ENCODE results near the gene DOCK1. TPM values are rescaled to one million over a fixed set of nuclear protein-coding genes. Genes with fewer than 3 reads are reported as not detected.
A peak's percentile ranks its signal among the peaks of the same experiment; 100 is the strongest.

DOCK1 gene
- total RNA-seq, 1 donor from 2014 or later = 52.7 TPM

DNA sequence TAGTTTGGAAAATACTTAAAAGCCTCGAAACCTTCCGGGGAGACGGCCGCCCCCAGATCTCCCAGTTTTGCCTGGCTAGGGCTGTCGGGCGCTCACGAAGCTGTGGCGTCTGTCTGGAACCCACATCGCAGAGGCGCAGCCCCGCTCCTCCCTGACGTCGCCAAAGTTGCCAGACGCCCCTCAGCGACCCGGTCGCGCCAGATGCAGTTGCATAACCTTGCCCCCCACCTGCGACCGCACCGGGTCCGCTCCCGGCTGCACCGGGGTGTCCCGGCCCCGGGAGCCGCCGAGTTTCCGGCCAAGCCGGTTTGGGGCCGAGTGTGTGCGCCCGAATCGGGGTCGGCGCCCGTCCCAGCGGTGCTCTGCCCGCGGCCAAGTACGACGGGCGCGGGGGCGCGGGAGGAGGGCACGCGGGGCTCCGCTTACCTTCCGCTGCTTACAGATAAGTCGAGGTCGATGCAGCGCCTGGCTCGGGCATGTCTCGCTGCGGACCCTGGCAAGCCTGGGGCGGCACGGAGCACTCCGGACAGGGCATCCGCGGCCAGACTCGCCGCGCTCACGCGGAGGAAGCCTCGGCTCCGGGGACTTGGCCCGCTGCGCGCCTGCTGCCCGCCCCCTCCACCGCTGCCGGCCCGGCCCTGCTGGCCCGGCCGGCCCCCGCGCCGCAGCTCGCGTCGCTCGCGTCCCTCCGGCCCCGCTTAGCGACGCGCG lies 290.5 kb downstream of the DOCK1 start:
- Histone ChIP-seq H3K36me3 (ENCODE audit: control insufficient read depth in 3 of 3, insufficient read depth in 3 of 3, low read length in 3 of 3) (no peaks in the 10 kb centered on the region), H3K4me3 (ENCODE audit: low read length in 3 of 3) (peak overlapping the region in 1 of 3 donors; percentile 49), H3K4me1 (ENCODE audit: control insufficient read depth in 3 of 3, insufficient read depth in 3 of 3, low read length in 3 of 3) (peaks cover 0 to 4% (median 4%) of the 10 kb centered on the region in 3 donors), H3K27me3 (ENCODE audit: control insufficient read depth in 3 of 3, insufficient read depth in 3 of 3, low read length in 3 of 3) (peaks cover 11 to 15% (median 12%) of the 10 kb centered on the region in 3 donors), H3K27ac (ENCODE audit: low read depth, low read length) (no peak overlapping the region), H3K9me3 (ENCODE audit: control insufficient read depth in 3 of 3, low read length in 3 of 3) (no peaks in the 10 kb centered on the region), H3K9ac (ENCODE audit: low read depth in 1 of 3, low read length in 3 of 3) (no peak overlapping the region)

DNA sequence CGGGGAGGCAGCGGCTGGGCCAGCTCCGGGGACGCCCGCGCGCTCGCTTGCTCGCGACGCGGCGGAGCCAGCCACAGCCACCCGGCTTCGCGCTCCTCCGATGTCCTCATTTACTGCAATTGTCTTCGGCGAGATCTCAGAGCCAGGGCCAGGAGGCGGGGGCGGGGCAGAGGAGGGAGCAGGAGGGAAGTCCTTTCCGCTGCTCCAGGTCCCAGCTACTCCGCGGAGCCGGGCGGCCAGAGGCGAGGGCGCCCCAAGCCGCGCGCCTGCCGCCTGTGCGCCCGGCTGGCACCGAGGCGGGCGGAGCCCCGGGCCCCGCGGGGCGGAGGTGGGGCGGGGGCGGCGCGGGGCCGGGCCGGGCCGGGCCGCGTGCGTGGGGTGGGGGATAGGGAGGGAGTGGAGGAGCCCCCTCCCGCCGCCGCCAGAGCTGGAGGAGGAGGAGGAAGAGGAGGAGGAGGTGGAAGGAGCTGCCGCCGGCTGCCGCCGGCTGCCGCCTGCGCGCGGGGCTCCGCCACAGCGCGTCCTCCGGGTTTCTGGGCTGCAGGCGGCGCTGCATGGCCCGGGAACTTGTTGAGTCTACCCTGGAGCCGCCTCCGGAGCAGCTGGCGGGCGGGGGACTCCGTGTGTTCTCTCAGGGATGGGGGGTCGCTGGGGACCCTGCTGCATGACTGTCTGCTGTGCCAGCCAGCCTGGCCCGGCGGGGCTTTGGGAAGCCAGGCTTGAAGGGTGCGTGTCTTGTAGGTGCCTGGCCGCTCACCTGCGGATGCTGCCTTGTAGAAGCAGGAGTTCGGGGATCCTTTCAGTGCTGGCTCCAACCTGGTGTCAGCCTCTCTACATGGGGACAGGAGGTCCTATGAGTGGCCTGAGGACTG lies 291.3 kb downstream of the DOCK1 start, which contains the start of gene INSYN2A:
TSS of gene INSYN2A (minus strand) at position 310 of the 872 bp plus-strand sequence. CDS start 20,196 bp downstream, outside the sequence.
- Histone ChIP-seq H3K4me3 (ENCODE audit: low read length in 3 of 3) (peak within 1 kb of the TSS in 1 of 3 donors; percentile 49), H3K27ac (ENCODE audit: low read depth, low read length) (no peak within 1 kb of the TSS), H3K36me3 (ENCODE audit: control insufficient read depth in 3 of 3, insufficient read depth in 3 of 3, low read length in 3 of 3) (no peaks in the 10 kb centered on the region), H3K4me1 (ENCODE audit: control insufficient read depth in 3 of 3, insufficient read depth in 3 of 3, low read length in 3 of 3) (peaks cover 0 to 4% (median 4%) of the 10 kb centered on the region in 3 donors), H3K9me3 (ENCODE audit: control insufficient read depth in 3 of 3, low read length in 3 of 3) (no peaks in the 10 kb centered on the region), H3K9ac (ENCODE audit: low read depth in 1 of 3, low read length in 3 of 3) (no peak within 1 kb of the TSS), H3K27me3 (ENCODE audit: control insufficient read depth in 3 of 3, insufficient read depth in 3 of 3, low read length in 3 of 3) (peaks cover 11 to 15% (median 12%) of the 10 kb centered on the region in 3 donors)

DNA sequence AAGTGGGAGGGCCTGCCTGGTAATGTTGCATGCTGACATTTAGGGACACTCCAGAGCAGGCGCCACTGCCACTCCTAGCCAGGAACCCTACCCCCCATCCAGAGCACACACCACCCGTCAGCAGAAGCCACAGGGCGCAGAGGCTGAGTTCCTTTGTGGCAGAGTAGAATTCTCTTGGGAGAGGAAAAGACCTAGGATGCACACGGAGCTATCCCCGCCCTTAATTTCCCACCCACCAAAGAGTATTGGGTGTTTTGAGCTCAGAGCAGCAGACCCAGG lies 291.9 kb downstream of the DOCK1 start:
- Histone ChIP-seq H3K4me1 (ENCODE audit: control insufficient read depth in 3 of 3, insufficient read depth in 3 of 3, low read length in 3 of 3) (peaks cover 0 to 4% (median 4%) of the 10 kb centered on the region in 3 donors), H3K27me3 (ENCODE audit: control insufficient read depth in 3 of 3, insufficient read depth in 3 of 3, low read length in 3 of 3) (peaks cover 11 to 15% (median 12%) of the 10 kb centered on the region in 3 donors), H3K9ac (ENCODE audit: low read depth in 1 of 3, low read length in 3 of 3) (no peak overlapping the region), H3K27ac (ENCODE audit: low read depth, low read length) (no peak overlapping the region), H3K36me3 (ENCODE audit: control insufficient read depth in 3 of 3, insufficient read depth in 3 of 3, low read length in 3 of 3) (no peaks in the 10 kb centered on the region), H3K4me3 (ENCODE audit: low read length in 3 of 3) (no peak overlapping the region), H3K9me3 (ENCODE audit: control insufficient read depth in 3 of 3, low read length in 3 of 3) (no peaks in the 10 kb centered on the region)

DNA sequence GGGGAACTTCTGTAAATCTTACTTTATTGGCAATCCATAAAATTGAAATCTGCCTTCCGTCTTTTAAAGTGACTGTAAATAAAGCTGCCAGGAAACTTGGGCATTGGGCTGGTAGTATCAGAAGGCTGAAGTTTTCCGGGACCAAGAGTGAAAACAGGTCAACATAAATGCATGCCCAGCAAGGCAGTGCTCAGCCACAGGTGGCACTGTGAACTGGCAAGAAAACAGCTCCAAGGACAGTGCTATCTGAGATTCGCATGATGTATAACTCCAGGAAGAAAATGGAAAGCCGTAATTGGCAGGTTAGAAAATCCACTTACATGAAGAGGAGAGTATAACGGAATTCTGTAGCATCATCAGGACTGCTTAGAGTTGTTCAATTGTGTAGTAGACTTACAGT lies 293.1 kb downstream of the DOCK1 start:
- no peaks in the 10 kb centered on the region for H3K36me3 ChIP-seq (ENCODE audit: control insufficient read depth in 3 of 3, insufficient read depth in 3 of 3, low read length in 3 of 3)
- H3K27me3 ChIP-seq (ENCODE audit: control insufficient read depth in 3 of 3, insufficient read depth in 3 of 3, low read length in 3 of 3) = peaks cover 11 to 15% (median 12%) of the 10 kb centered on the region in 3 donors
- H3K9me3 ChIP-seq (ENCODE audit: control insufficient read depth in 3 of 3, low read length in 3 of 3) = no peaks in the 10 kb centered on the region
- H3K4me3 ChIP-seq (ENCODE audit: low read length in 3 of 3) = no peak overlapping the region
- no peak overlapping the region for H3K9ac ChIP-seq (ENCODE audit: low read depth in 1 of 3, low read length in 3 of 3)
- no peak overlapping the region for H3K27ac ChIP-seq (ENCODE audit: low read depth, low read length)
- peaks cover 0 to 4% (median 4%) of the 10 kb centered on the region in 3 donors for H3K4me1 ChIP-seq (ENCODE audit: control insufficient read depth in 3 of 3, insufficient read depth in 3 of 3, low read length in 3 of 3)

DNA sequence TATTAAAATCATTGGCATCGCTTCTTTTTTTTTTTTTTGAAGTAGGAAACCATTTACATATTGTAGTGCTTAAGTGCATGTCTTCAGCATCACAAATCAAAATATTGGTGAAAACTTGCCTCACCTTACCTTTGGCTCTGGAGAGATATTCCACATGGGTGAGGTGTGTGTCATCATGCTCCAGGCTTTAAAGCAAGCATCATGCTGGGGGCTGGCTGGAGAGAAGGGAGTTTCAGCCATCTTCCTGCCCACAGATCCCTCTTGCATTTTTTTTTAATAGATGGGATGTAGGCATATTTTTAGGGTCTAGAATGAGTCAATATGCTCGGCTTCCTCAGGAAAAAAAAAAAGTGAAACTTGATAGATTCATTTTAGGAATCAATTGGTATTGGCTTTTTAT lies 293.5 kb downstream of the DOCK1 start:
- H3K27ac ChIP-seq (ENCODE audit: low read depth, low read length) = no peak overlapping the region
- H3K9ac ChIP-seq (ENCODE audit: low read depth in 1 of 3, low read length in 3 of 3) = no peak overlapping the region
- H3K4me3 ChIP-seq (ENCODE audit: low read length in 3 of 3) = no peak overlapping the region
- no peaks in the 10 kb centered on the region for H3K36me3 ChIP-seq (ENCODE audit: control insufficient read depth in 3 of 3, insufficient read depth in 3 of 3, low read length in 3 of 3)
- H3K4me1 ChIP-seq (ENCODE audit: control insufficient read depth in 3 of 3, insufficient read depth in 3 of 3, low read length in 3 of 3) = peaks cover 0 to 4% (median 4%) of the 10 kb centered on the region in 3 donors
- H3K9me3 ChIP-seq (ENCODE audit: control insufficient read depth in 3 of 3, low read length in 3 of 3) = no peaks in the 10 kb centered on the region
- H3K27me3 ChIP-seq (ENCODE audit: control insufficient read depth in 3 of 3, insufficient read depth in 3 of 3, low read length in 3 of 3) = peaks cover 11 to 15% (median 12%) of the 10 kb centered on the region in 3 donors

DNA sequence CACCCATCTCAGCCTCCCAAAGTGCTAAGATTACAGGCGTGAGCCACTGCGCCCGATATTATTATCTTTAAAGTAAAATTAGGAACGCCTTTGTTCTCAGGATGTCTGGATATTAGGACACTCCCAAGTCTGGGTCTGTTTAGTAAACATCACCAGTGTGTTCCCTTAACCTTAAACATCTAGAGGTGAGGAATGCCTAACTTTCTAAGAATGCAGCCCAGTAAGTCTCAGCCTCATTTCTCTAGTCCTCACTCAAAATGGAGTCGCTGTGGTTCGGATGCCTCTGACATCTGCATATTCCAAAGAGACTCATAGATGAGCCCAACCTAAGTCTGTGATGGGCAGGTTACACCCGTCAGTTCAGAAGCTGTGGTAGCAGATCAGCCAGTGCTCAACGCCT lies 295.4 kb downstream of the DOCK1 start:
- Histone ChIP-seq H3K9ac (ENCODE audit: low read depth in 1 of 3, low read length in 3 of 3) (no peak overlapping the region), H3K36me3 (ENCODE audit: control insufficient read depth in 3 of 3, insufficient read depth in 3 of 3, low read length in 3 of 3) (no peaks in the 10 kb centered on the region), H3K27me3 (ENCODE audit: control insufficient read depth in 3 of 3, insufficient read depth in 3 of 3, low read length in 3 of 3) (peaks cover 6 to 9% (median 7%) of the 10 kb centered on the region in 3 donors), H3K9me3 (ENCODE audit: control insufficient read depth in 3 of 3, low read length in 3 of 3) (no peaks in the 10 kb centered on the region), H3K4me1 (ENCODE audit: control insufficient read depth in 3 of 3, insufficient read depth in 3 of 3, low read length in 3 of 3) (peaks cover 0 to 3% (median 2%) of the 10 kb centered on the region in 3 donors), H3K4me3 (ENCODE audit: low read length in 3 of 3) (no peak overlapping the region), H3K27ac (ENCODE audit: low read depth, low read length) (no peak overlapping the region)

DNA sequence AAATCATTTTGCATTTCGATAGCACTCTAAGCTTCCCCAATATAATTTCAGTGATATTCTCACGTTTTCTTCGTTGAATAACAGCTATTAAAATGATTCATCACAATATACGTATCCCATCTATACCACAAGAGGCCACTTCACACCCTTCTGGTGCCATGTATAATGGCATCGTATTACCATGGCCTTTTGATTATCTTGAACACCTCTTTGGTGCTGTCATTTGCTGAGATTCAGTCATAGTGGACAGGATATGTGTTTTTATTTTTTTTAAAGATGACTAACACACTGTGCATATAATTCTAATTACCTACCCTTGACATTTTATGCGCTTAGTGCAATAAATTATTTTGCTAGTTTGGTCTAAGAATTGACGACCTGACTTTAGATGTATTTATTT lies 297.8 kb downstream of the DOCK1 start:
- Histone ChIP-seq H3K27ac (ENCODE audit: low read depth, low read length) (no peak overlapping the region), H3K4me3 (ENCODE audit: low read length in 3 of 3) (no peak overlapping the region), H3K36me3 (ENCODE audit: control insufficient read depth in 3 of 3, insufficient read depth in 3 of 3, low read length in 3 of 3) (no peaks in the 10 kb centered on the region), H3K9ac (ENCODE audit: low read depth in 1 of 3, low read length in 3 of 3) (no peak overlapping the region), H3K4me1 (ENCODE audit: control insufficient read depth in 3 of 3, insufficient read depth in 3 of 3, low read length in 3 of 3) (no peaks in the 10 kb centered on the region), H3K27me3 (ENCODE audit: control insufficient read depth in 3 of 3, insufficient read depth in 3 of 3, low read length in 3 of 3) (no peaks in the 10 kb centered on the region), H3K9me3 (ENCODE audit: control insufficient read depth in 3 of 3, low read length in 3 of 3) (no peaks in the 10 kb centered on the region)

DNA sequence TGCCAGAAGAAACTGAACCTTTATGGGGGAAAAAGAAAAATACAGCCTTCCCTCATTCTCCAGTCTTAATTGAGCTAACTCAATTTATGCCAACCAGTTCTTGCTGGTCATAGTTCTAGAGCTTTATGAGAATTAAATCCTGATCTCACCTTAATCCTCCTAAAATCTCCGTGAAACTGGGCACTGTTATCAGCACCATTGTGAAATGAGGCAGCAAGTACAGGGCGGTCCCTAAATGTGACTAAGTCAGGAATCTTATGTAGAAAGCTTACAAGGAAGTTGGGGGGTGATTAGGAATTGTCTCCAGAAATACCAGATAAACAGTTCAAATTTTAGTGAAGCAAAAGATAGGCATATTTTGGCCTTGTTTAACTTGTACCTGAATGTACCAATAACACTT lies 301.9 kb downstream of the DOCK1 start:
- H3K9me3 ChIP-seq (ENCODE audit: control insufficient read depth in 3 of 3, low read length in 3 of 3) = no peaks in the 10 kb centered on the region
- H3K4me3 ChIP-seq (ENCODE audit: low read length in 3 of 3) = no peak overlapping the region
- no peaks in the 10 kb centered on the region for H3K4me1 ChIP-seq (ENCODE audit: control insufficient read depth in 3 of 3, insufficient read depth in 3 of 3, low read length in 3 of 3)
- H3K27me3 ChIP-seq (ENCODE audit: control insufficient read depth in 3 of 3, insufficient read depth in 3 of 3, low read length in 3 of 3) = no peaks in the 10 kb centered on the region
- no peak overlapping the region for H3K27ac ChIP-seq (ENCODE audit: low read depth, low read length)
- H3K9ac ChIP-seq (ENCODE audit: low read depth in 1 of 3, low read length in 3 of 3) = no peak overlapping the region
- no peaks in the 10 kb centered on the region for H3K36me3 ChIP-seq (ENCODE audit: control insufficient read depth in 3 of 3, insufficient read depth in 3 of 3, low read length in 3 of 3)

DNA sequence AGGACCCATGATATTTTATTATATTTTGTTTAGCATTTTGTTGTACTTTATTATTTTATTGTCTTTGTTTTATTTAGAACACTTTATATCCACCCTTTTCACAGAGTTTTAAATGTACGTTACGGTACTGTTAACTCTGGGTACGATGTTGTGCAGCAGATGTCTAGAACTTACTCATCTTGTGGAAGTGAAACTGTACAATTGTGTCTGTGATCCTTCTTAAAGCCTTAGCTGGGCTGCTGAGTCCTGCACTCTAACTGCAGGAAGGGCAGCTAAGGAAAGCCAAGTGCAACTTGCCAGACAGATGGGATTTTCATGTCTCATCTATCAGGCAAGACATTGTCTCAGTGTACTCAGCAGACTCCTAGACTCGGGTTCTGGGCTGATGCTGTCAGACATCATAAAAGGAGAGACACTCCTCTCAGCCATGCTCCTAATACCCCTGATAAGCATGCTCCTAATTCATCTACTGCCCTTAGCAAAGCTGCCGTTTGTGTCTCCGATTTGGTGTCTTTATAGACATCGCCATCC lies 305.8 kb downstream of the DOCK1 start:
- no peaks in the 10 kb centered on the region for H3K36me3 ChIP-seq (ENCODE audit: control insufficient read depth in 3 of 3, insufficient read depth in 3 of 3, low read length in 3 of 3)
- H3K27ac ChIP-seq (ENCODE audit: low read depth, low read length) = no peak overlapping the region
- peaks cover 0 to 2% (median 0%) of the 10 kb centered on the region in 3 donors for H3K9me3 ChIP-seq (ENCODE audit: control insufficient read depth in 3 of 3, low read length in 3 of 3)
- no peaks in the 10 kb centered on the region for H3K4me1 ChIP-seq (ENCODE audit: control insufficient read depth in 3 of 3, insufficient read depth in 3 of 3, low read length in 3 of 3)
- peaks cover 0 to 2% (median 0%) of the 10 kb centered on the region in 3 donors for H3K27me3 ChIP-seq (ENCODE audit: control insufficient read depth in 3 of 3, insufficient read depth in 3 of 3, low read length in 3 of 3)
- H3K9ac ChIP-seq (ENCODE audit: low read depth in 1 of 3, low read length in 3 of 3) = no peak overlapping the region
- H3K4me3 ChIP-seq (ENCODE audit: low read length in 3 of 3) = no peak overlapping the region

DNA sequence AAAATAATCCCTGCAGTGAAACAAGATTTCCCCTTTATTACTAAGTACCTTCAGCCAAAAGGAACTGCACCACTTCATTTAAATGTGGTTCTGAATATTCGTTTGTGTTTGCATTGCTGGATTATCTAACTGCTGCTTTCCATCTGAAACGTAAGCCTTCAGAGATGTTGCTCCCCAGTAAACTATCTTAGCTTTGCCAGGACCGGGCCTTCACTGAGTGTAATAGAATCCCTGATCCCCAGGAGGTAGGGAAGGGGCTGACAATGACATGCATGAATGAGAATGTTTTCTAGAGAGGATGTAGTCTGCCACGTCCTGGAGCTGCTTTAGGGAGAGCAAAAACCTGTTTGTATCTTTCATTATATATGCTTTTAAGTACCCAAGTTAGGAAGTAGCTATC lies 310.6 kb downstream of the DOCK1 start:
- no peak overlapping the region for H3K9ac ChIP-seq (ENCODE audit: low read depth in 1 of 3, low read length in 3 of 3)
- H3K36me3 ChIP-seq (ENCODE audit: control insufficient read depth in 3 of 3, insufficient read depth in 3 of 3, low read length in 3 of 3) = no peaks in the 10 kb centered on the region
- H3K4me1 ChIP-seq (ENCODE audit: control insufficient read depth in 3 of 3, insufficient read depth in 3 of 3, low read length in 3 of 3) = no peaks in the 10 kb centered on the region
- no peak overlapping the region for H3K27ac ChIP-seq (ENCODE audit: low read depth, low read length)
- peaks cover 0 to 2% (median 0%) of the 10 kb centered on the region in 3 donors for H3K27me3 ChIP-seq (ENCODE audit: control insufficient read depth in 3 of 3, insufficient read depth in 3 of 3, low read length in 3 of 3)
- H3K4me3 ChIP-seq (ENCODE audit: low read length in 3 of 3) = no peak overlapping the region
- H3K9me3 ChIP-seq (ENCODE audit: control insufficient read depth in 3 of 3, low read length in 3 of 3) = peaks cover 0 to 2% (median 0%) of the 10 kb centered on the region in 3 donors
